Activated CD4-positive, alpha-beta T cell treated with anti-CD3 and anti-CD28 coated beads for 1 hour (primary cell): Measurements from ENCODE around the gene MECR.
"Not testable (repeated sequence)": the region's sequence is repeated elsewhere in the genome, so short reads cannot be mapped to it uniquely, and the experiment has no call there.

ENCODE experiments used
- DNase-seq: peaks from one replicate; pipeline ENCODE4 v3.0.0-alpha.2; 2020

Gene MECR

DNA sequence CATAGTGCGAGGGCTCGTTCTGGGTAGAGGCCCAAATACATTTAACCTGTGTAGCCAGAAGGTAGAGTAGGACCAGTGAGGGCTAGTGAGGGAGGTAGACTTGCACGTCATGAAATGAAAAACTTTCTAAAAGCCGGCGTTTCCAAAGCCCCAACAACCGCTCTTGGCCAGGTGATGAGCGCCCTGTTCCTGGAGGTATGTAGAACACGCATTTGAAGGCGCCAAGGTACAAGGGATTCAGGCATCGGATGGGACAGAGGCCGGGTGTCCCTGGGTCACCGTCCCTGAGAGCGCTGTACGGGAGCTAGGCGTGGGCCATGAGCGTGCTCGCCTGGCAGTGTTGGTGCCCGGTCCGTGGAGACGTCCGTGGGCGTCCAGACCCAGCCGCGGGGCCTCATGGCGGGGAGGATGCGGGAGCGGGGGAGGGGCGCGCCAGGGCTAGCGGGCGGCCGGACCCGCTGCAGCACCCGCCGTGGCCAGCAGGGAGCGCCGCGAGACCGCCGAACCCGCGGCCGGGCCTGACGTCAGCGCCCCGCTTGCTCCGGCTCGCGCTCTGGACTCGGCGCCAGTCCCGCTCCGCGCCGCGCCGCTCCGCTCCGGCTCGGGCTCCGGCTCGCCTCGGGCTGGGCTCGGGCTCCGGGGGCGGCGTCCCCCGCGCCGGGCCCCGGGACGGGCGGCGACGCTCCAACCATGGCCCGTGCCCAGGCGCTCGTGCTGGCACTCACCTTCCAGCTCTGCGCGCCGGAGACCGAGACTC, 5.4 kb upstream of the MECR start, which contains the start of gene PTPRU:
TSS of gene PTPRU (plus strand) at position 568 of the 757 bp plus-strand sequence. CDS start at position 691, 123 bp downstream.
- DNase-seq: peak; percentile 71

DNA sequence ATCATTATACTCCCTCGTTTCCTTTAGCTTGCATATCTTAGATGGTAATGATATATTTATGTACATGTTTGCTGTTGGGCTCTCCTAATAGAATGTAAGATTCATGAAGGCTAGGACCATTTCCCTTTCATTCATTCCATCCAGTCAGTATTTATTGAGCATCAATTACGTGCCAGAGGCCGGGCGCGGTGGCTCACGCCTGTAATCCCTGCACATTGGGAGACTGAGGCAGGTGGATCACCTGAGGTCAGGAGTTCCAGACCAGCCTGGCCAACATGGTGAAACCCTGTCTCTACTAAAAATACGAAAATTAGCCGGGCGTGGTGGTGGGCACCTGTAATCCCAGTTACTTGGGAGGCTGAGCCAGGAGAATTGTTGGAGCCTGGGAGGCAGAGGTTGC, 4.1 kb upstream of the MECR start:
- not testable (repeated sequence) for DNase-seq

DNA sequence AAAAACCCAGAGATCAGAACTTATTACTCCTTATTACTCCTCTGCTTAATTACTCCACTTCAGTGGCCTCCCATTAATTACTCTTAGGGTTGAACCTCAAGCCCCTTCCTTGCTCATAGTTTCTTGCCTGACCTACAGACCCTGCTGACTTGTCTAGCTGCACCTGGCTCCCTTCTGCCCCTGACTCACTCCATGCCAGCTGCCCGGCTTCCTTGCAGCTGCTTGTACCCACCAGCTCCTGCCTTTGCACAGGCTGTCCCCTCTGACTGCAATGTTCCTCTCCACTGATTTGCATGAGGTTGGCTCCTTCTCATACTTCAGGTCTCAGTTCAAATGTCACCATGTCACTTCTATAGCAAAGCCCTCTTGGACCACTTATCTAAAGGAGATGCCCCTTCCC, 3.7 kb upstream of the MECR start:
- no peak for DNase-seq

DNA sequence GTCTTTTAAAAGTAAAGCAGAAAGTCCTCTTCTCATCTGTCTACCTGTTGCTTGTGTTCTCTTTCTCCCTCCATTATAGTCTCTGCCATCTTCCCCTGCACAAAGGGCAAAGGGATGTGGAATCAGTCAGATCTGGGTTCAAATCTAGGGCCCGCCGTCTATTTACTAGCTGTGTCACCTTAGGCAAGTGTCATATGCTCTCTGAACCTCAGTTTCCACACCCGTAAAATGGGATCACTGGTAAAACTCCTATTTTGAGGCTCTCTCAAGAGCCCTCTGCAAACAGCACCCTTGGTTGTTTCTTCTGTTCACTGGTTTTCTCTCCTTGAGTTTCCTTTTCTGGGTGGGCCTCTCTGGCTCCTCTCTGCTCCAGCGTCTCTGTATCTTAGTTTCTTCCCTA, 3.0 kb upstream of the MECR start:
- no peak for DNase-seq

GRCh38 chr1:29232387-29232786, 1.7 kb upstream of the MECR start:
- no peak for DNase-seq

GRCh38 chr1:29230204-29230552, 556 bp downstream of the MECR start:
- no peak for DNase-seq

- no peak for DNase-seq
Observed at GRCh38 chr1:29227511-29227910, 3.2 kb downstream of the MECR start.

DNA sequence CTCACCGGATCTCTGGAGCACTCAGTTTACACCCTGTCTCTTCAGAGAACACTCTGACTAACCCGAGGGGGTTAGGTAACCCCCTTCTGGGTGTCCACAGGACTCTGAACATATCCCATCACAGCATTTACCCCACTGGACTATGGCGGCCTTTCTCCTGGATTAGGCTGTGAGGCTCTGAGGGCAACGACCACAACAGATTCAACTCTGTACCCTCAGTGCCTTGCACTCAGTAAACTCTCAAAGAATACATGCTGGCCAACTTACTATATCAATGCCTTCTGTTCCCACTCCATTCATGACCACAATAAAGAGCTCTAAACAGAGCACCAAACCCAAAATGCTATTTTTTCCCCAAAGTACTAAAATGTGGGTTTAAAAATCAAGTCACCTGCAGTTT, 5.4 kb downstream of the MECR start:
- no peak for DNase-seq

- DNase-seq: no peak
Observed at GRCh38 chr1:29224356-29224837, 6.3 kb downstream of the MECR start.

- DNase-seq: no peak
Observed at GRCh38 chr1:29223521-29223920, 7.2 kb downstream of the MECR start.

DNA sequence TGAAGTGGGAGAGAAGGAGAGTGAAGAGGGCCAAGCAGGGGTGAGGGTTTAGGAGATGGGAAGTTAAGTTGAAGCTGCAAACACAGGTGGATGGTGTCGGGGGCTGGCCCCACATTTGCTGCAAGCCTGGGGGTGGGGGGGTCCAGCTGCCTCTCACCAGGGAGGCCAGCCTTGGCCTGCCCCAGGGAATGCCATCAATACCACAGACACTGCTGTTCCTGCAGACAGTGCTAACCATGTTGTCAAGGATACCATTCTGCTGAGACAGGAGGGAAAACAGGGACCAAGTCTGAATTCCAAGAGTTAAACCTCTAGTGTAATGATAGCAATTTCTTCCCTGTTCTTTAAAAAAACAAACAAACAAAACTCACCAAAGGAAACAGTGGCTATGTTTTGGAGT, 8.0 kb downstream of the MECR start:
- no peak for DNase-seq

DNA sequence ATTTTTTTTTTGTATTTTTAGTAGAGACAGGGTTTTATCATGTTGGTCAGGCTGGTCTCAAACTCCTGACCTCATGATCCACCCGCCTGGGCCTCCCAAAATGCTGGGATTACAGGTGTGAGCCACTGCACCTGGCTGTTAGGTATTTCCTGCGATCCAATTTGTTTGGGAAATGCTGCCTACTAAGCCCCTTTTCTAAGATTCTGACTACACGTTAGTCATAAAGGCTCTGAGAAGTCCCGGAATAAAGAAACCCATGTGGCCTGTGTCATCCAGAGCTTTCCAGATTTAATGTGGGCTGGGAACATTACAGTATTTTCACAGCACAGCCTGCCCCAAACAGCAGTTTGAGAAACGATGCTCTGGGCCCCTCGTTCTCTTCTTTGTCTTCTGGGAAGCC, 8.5 kb downstream of the MECR start:
- DNase-seq: not testable (repeated sequence)

GRCh38 chr1:29221296-29221695, 9.4 kb downstream of the MECR start:
- no peak for DNase-seq

DNA sequence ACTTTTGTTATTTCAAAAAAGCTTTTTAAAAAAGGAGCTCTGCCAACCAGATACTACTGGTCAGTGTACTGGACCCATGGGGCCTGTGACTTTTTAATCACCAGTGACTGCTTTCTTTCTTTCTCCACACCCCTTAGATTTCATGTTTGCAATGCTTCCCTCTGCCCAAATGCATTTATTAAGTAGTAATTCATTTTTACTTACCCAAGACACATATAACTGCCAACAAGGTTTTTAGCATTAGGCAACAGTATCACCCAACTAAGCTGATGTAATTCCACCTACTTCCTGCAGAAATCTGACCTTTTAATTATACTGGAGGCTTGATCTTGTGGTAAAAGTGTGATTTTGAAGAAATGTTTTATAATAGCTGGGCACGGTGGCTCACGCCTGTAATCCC, 12.5 kb downstream of the MECR start:
- no peak for DNase-seq

DNA sequence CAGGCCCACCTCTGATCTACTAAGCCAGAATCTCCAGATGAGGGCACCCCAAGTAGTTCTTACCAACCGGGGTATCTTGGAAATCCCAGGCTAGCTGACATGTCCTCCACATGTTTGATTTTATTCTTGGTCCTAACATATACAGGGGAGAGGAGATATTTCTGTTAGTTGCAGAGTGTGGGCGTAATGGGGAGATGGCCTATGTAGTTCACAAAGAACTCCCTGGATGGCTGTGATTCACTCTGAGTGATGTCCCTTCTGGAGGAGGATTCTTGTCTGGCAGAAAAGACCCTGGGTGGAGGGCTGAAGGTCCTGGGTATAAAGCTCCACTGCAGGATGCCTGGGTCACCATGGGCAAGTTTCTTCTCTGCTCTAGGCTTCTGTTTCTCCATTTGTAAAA, 13.1 kb downstream of the MECR start:
- no peak for DNase-seq

- DNase-seq: no peak
Observed at GRCh38 chr1:29213055-29213454, 17.7 kb downstream of the MECR start.

- DNase-seq: no peak
Observed at GRCh38 chr1:29211086-29212030, 19.4 kb downstream of the MECR start.

GRCh38 chr1:29210278-29211085, 20.3 kb downstream of the MECR start:
- no peak for DNase-seq

- DNase-seq: no peak
Observed at GRCh38 chr1:29209173-29209572, 21.6 kb downstream of the MECR start.

GRCh38 chr1:29208442-29208841, 22.3 kb downstream of the MECR start:
- no peak for DNase-seq

- DNase-seq: peak; percentile 80
Observed at GRCh38 chr1:29202584-29203340, 28.0 kb downstream of the MECR start.

DNA sequence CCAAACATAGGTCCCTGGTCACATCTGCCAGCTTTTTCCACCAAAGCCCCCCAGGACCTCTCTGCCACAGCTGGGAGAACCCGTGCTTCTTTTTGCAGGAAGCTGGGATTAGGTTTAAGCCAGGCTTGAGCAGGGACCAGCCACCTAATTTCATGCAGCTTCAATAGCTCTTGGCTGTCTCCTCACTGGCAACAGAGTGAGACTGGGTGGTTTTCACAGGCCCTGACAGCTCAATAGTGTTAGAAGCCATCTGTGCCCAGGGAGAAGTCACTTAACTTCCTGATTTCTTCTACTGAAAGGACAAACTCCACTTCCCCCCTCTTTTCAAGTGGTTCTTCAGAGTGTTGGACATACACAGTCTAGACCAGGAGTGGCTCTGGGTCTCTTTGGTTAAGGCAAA, 28.7 kb downstream of the MECR start:
- DNase-seq: no peak
